ENCODE results near the gene IQUB.

The IQUB gene

GRCh38 chr7:123440101-123440548, 94.3 kb downstream of the IQUB start:
- no peak for TF ChIP-seq CTCF (IDR thresholded peaks at IDR 0.05; ENCODE audit: unreplicated experiment in 3 of 3)
- H3K36me3 Mint-ChIP-seq (ENCODE audit: low read depth) = no peaks in the 10 kb centered on the region
- no peak overlapping the region for H3K4me3 Mint-ChIP-seq
- H3K9me3 Mint-ChIP-seq = no peaks in the 10 kb centered on the region
- H3K4me1 Mint-ChIP-seq = no peaks in the 10 kb centered on the region
- no peak overlapping the region for H3K27ac Mint-ChIP-seq
- H3K27me3 Mint-ChIP-seq (ENCODE audit: low read depth) = no peaks in the 10 kb centered on the region

- H3K4me1 Mint-ChIP-seq = no peaks in the 10 kb centered on the region
- H3K9me3 Mint-ChIP-seq = no peaks in the 10 kb centered on the region
- H3K27me3 Mint-ChIP-seq (ENCODE audit: low read depth) = no peaks in the 10 kb centered on the region
- TF ChIP-seq CTCF (IDR thresholded peaks at IDR 0.05; ENCODE audit: unreplicated experiment in 3 of 3) = no peak
- no peaks in the 10 kb centered on the region for H3K36me3 Mint-ChIP-seq (ENCODE audit: low read depth)
- no peak overlapping the region for H3K27ac Mint-ChIP-seq
- no peak overlapping the region for H3K4me3 Mint-ChIP-seq
These were observed 95.2 kb downstream of the IQUB start for GRCh38 chr7:123439191-123439590.

- no peaks in the 10 kb centered on the region for H3K9me3 Mint-ChIP-seq
- H3K27ac Mint-ChIP-seq = no peak overlapping the region
- H3K27me3 Mint-ChIP-seq (ENCODE audit: low read depth) = no peaks in the 10 kb centered on the region
- no peaks in the 10 kb centered on the region for H3K4me1 Mint-ChIP-seq
- H3K4me3 Mint-ChIP-seq = no peak overlapping the region
- TF ChIP-seq CTCF (IDR thresholded peaks at IDR 0.05; ENCODE audit: unreplicated experiment in 3 of 3) = no peak
- H3K36me3 Mint-ChIP-seq (ENCODE audit: low read depth) = no peaks in the 10 kb centered on the region
These were observed 96.9 kb downstream of the IQUB start for GRCh38 chr7:123437447-123437995.

GRCh38 chr7:123435080-123435700, 99.2 kb downstream of the IQUB start:
- H3K4me1 Mint-ChIP-seq = no peaks in the 10 kb centered on the region
- H3K27ac Mint-ChIP-seq = no peak overlapping the region
- H3K36me3 Mint-ChIP-seq (ENCODE audit: low read depth) = no peaks in the 10 kb centered on the region
- H3K27me3 Mint-ChIP-seq (ENCODE audit: low read depth) = no peaks in the 10 kb centered on the region
- no peak for TF ChIP-seq CTCF (IDR thresholded peaks at IDR 0.05; ENCODE audit: unreplicated experiment in 3 of 3)
- H3K4me3 Mint-ChIP-seq = no peak overlapping the region
- H3K9me3 Mint-ChIP-seq = no peaks in the 10 kb centered on the region

GRCh38 chr7:123433665-123434064, 100.7 kb downstream of the IQUB start:
- TF ChIP-seq CTCF (IDR thresholded peaks at IDR 0.05; ENCODE audit: unreplicated experiment in 3 of 3) = no peak
- Mint-ChIP-seq H3K36me3 (ENCODE audit: low read depth) (no peaks in the 10 kb centered on the region), H3K27me3 (ENCODE audit: low read depth) (no peaks in the 10 kb centered on the region), H3K4me3 (no peak overlapping the region), H3K27ac (no peak overlapping the region), H3K9me3 (no peaks in the 10 kb centered on the region), H3K4me1 (no peaks in the 10 kb centered on the region)

- no peak for TF ChIP-seq CTCF (IDR thresholded peaks at IDR 0.05; ENCODE audit: unreplicated experiment in 3 of 3)
- H3K9me3 Mint-ChIP-seq = no peaks in the 10 kb centered on the region
- no peak overlapping the region for H3K4me3 Mint-ChIP-seq
- H3K27me3 Mint-ChIP-seq (ENCODE audit: low read depth) = no peaks in the 10 kb centered on the region
- no peaks in the 10 kb centered on the region for H3K36me3 Mint-ChIP-seq (ENCODE audit: low read depth)
- H3K4me1 Mint-ChIP-seq = no peaks in the 10 kb centered on the region
- no peak overlapping the region for H3K27ac Mint-ChIP-seq
These were observed 101.8 kb downstream of the IQUB start for GRCh38 chr7:123432601-123433000.

Measured in nephron (organoid).